DMS153 (cell line): ENCODE results near the gene FAM181A.

Source experiments
- DNase-seq: peaks from one replicate; lab custom pipeline; 2025; lab: John Stamatoyannopoulos, UW

FAM181A gene

GRCh38 chr14:93950948-93951634, 23.9 kb downstream of the FAM181A start:
- DNase-seq = no peak

GRCh38 chr14:93951635-93952540, 24.7 kb downstream of the FAM181A start:
- DNase-seq = no peak

- no peak for DNase-seq
These were observed 25.7 kb downstream of the FAM181A start for GRCh38 chr14:93952829-93953228.

- DNase-seq = no peak
These were observed 26.1 kb downstream of the FAM181A start for GRCh38 chr14:93953263-93953662.

- DNase-seq = no peak
These were observed 26.8 kb downstream of the FAM181A start for GRCh38 chr14:93953739-93954515.

- no peak for DNase-seq
These were observed 27.3 kb downstream of the FAM181A start for GRCh38 chr14:93954516-93954830.

GRCh38 chr14:93954900-93955849, 28.0 kb downstream of the FAM181A start:
- DNase-seq = no peak

GRCh38 chr14:93955850-93956481, 28.8 kb downstream of the FAM181A start:
- DNase-seq = no peak

- no peak for DNase-seq
These were observed 29.6 kb downstream of the FAM181A start for GRCh38 chr14:93956514-93957332.

GRCh38 chr14:93957333-93957710, 30.2 kb downstream of the FAM181A start:
- no peak for DNase-seq

- DNase-seq = no peak
These were observed 30.8 kb downstream of the FAM181A start for GRCh38 chr14:93957751-93958566.

GRCh38 chr14:93958567-93959238, 31.6 kb downstream of the FAM181A start:
- DNase-seq = no peak

- DNase-seq = peak; percentile 33
These were observed 32.3 kb downstream of the FAM181A start for GRCh38 chr14:93959239-93960107.

GRCh38 chr14:93960108-93960475, 32.9 kb downstream of the FAM181A start:
- no peak for DNase-seq

GRCh38 chr14:93960774-93961438, 33.8 kb downstream of the FAM181A start:
- DNase-seq = no peak

GRCh38 chr14:93961620-93962019, 34.5 kb downstream of the FAM181A start:
- DNase-seq = no peak
